GM12878 (cell line): ENCODE data around the gene AKAP7.

Source experiments
- CTCF ChIP-seq, 3 experiments: IDR thresholded peaks in 2 of 3; conservative IDR thresholded peaks in 1 of 3; 2 replicates each; pipeline ENCODE4 v1.5.1; 2011; ENCODE audit warnings: low read depth in 3 of 3, low read length in 3 of 3, mild to moderate bottlenecking in 3 of 3, control low read depth in 2 of 3, moderate library complexity in 2 of 3, inconsistent platforms in 1 of 3, mixed read lengths in 1 of 3; ENCODE audit not compliant: control insufficient read depth in 2 of 3, insufficient read depth in 1 of 3; ENCODE audit errors: extremely low read depth in 1 of 3
- FOS ChIP-seq: IDR thresholded peaks from 3 replicates; pipeline ENCODE4 v1.6.1; 2011; ENCODE audit warnings: borderline replicate concordance; ENCODE audit not compliant: insufficient read length; ENCODE audit errors: extremely low read depth
- MAX ChIP-seq: IDR thresholded peaks from 2 replicates; pipeline ENCODE4 v1.6.1; 2012; ENCODE audit warnings: low read depth, low read length, improper control_type of control experiment
- TBL1XR1 ChIP-seq: IDR thresholded peaks from 2 replicates; pipeline ENCODE4 v1.6.1; 2012; ENCODE audit warnings: low read depth, low read length, improper control_type of control experiment
- TCF12 ChIP-seq: IDR thresholded peaks from 2 replicates; pipeline ENCODE4 v1.6.1; 2011; ENCODE audit warnings: low read depth, mild to moderate bottlenecking, low read length

- TF ChIP-seq CTCF (IDR thresholded peaks at IDR 0.05 in 2 of 3, conservative IDR thresholded peaks at IDR 0.05 in 1 of 3; ENCODE audit: control insufficient read depth in 2 of 3, extremely low read depth in 1 of 3, insufficient read depth in 1 of 3, low read depth in 3 of 3, low read length in 3 of 3) (no peak), FOS (no peak), TCF12 (no peak), TBL1XR1 (no peak), MAX (no peak)
Measured at GRCh38 chr6:131161987-131162386, 26.7 kb downstream of the AKAP7 start.
